Measurements from ENCODE around the gene PLA2G6.
"Not testable (repeated sequence)": the region's sequence is repeated elsewhere in the genome, so short reads cannot be mapped to it uniquely, and the experiment has no call there.

PLA2G6 gene

GRCh38 chr22:38126928-38127668 is 54.5 kb downstream of the PLA2G6 start:
- no peak for DNase-seq

GRCh38 chr22:38125751-38126201 is 55.9 kb downstream of the PLA2G6 start:
- DNase-seq: no peak

GRCh38 chr22:38125038-38125610 is 56.5 kb downstream of the PLA2G6 start:
- DNase-seq: no peak

- DNase-seq: no peak
These were observed 57.2 kb downstream of the PLA2G6 start for GRCh38 chr22:38124236-38124974.

GRCh38 chr22:38122616-38123015 is 59.0 kb downstream of the PLA2G6 start:
- DNase-seq: no peak

- no peak for DNase-seq
These were observed 61.1 kb downstream of the PLA2G6 start for GRCh38 chr22:38120359-38121110.

- DNase-seq: not testable (repeated sequence)
These were observed 62.9 kb downstream of the PLA2G6 start for GRCh38 chr22:38118747-38119146.

- DNase-seq: no peak
These were observed 63.4 kb downstream of the PLA2G6 start for GRCh38 chr22:38118182-38118581.

GRCh38 chr22:38117556-38117955 is 64.1 kb downstream of the PLA2G6 start:
- DNase-seq: not testable (repeated sequence)

GRCh38 chr22:38115423-38116205 is 66.0 kb downstream of the PLA2G6 start:
- DNase-seq: no peak

GRCh38 chr22:38114484-38115398 is 66.9 kb downstream of the PLA2G6 start:
- peak; percentile 78 to 83 for DNase-seq

GRCh38 chr22:38112381-38112780 is 69.2 kb downstream of the PLA2G6 start:
- no peak for DNase-seq

GRCh38 chr22:38111925-38112355 is 69.7 kb downstream of the PLA2G6 start:
- no peak for DNase-seq

- DNase-seq: no peak
These were observed 70.5 kb downstream of the PLA2G6 start for GRCh38 chr22:38110863-38111852.

GRCh38 chr22:38110008-38110862 is 71.4 kb downstream of the PLA2G6 start, which contains the start of gene BAIAP2L2:
Gene BAIAP2L2, minus strand, starts transcription at chr22:38110684. Its CDS starts 159 bp downstream, at chr22:38110525.
- DNase-seq: no peak

- no peak for DNase-seq
These were observed 72.1 kb downstream of the PLA2G6 start for GRCh38 chr22:38109371-38110001.

- DNase-seq: no peak
These were observed 72.9 kb downstream of the PLA2G6 start for GRCh38 chr22:38108561-38109319.
